H9 (cell line): ENCODE data around the gene NDUFB11. TPM values are rescaled to one million over a fixed set of nuclear protein-coding genes. Genes with fewer than 3 reads are reported as not detected.

Experiments
- DNase-seq: peaks from one replicate; pipeline ENCODE4 v3.0.0-alpha.2; 2017
- H2AFZ ChIP-seq: one replicate; pipeline ENCODE4 v1.6.1; 2013; ENCODE audit warnings: mild to moderate bottlenecking, low read length, control low read depth, moderate library complexity
- H2AK5ac ChIP-seq: 2 replicates; pipeline ENCODE4 v1.6.1; 2013; ENCODE audit warnings: low read length, control low read depth, mixed read lengths; ENCODE audit not compliant: insufficient read length
- H2BK120ac ChIP-seq: one replicate; pipeline ENCODE4 v1.6.1; 2013; ENCODE audit warnings: low read depth, mild to moderate bottlenecking, low read length, control low read depth, inconsistent platforms; ENCODE audit not compliant: poor library complexity, severe bottlenecking
- H2BK12ac ChIP-seq: 2 replicates; pipeline ENCODE4 v1.6.1; 2013; ENCODE audit warnings: low read length, control low read depth, mixed read lengths, low read depth; ENCODE audit not compliant: insufficient read length
- H2BK15ac ChIP-seq: 2 replicates; pipeline ENCODE4 v1.6.1; 2013; ENCODE audit warnings: low read depth, low read length, control low read depth
- H2BK20ac ChIP-seq: one replicate; pipeline ENCODE4 v1.6.1; 2013; ENCODE audit warnings: low read depth, mild to moderate bottlenecking, low read length, control low read depth, inconsistent platforms; ENCODE audit not compliant: poor library complexity, severe bottlenecking
- H2BK5ac ChIP-seq: 2 replicates; pipeline ENCODE4 v1.6.1; 2013; ENCODE audit warnings: low read length, control low read depth, mixed read lengths; ENCODE audit not compliant: insufficient read length
- H3K14ac ChIP-seq: 2 replicates; pipeline ENCODE4 v1.6.1; 2013; ENCODE audit warnings: low read length, control low read depth; ENCODE audit not compliant: insufficient read depth
- H3K18ac ChIP-seq: 2 replicates; pipeline ENCODE4 v1.6.1; 2013; ENCODE audit warnings: low read depth, mild to moderate bottlenecking, mixed read lengths, low read length, control low read depth; ENCODE audit not compliant: insufficient read length
- H3K23ac ChIP-seq: 2 replicates; pipeline ENCODE4 v1.6.1; 2013; ENCODE audit warnings: low read length, control low read depth, mixed read lengths, low read depth; ENCODE audit not compliant: insufficient read length
- H3K23me2 ChIP-seq: 2 replicates; pipeline ENCODE4 v1.6.1; 2013; ENCODE audit warnings: low read depth, mild to moderate bottlenecking, mixed read lengths, low read length, control low read depth; ENCODE audit not compliant: insufficient read length, poor library complexity, severe bottlenecking
- H3K27ac ChIP-seq: 2 replicates; pipeline ENCODE4 v1.5.1; 2013; ENCODE audit warnings: low read length, control low read depth, mixed read lengths, low read depth; ENCODE audit not compliant: insufficient read length
- H3K27me3 ChIP-seq: 2 replicates; pipeline ENCODE4 v1.6.1; 2013; ENCODE audit warnings: low read length, control low read depth, inconsistent platforms; ENCODE audit not compliant: insufficient read depth
- H3K4ac ChIP-seq: 2 replicates; pipeline ENCODE4 v1.6.1; 2013; ENCODE audit warnings: low read depth, mild to moderate bottlenecking, control low read depth, inconsistent platforms, low read length, moderate library complexity
- H3K4me1 ChIP-seq: 2 replicates; pipeline ENCODE4 v1.6.1; 2013; ENCODE audit warnings: low read length, control low read depth, inconsistent platforms; ENCODE audit not compliant: insufficient read depth
- H3K4me2 ChIP-seq: 2 replicates; pipeline ENCODE4 v1.6.1; 2013; ENCODE audit warnings: low read length, control low read depth, mixed read lengths; ENCODE audit not compliant: insufficient read length, insufficient read depth
- H3K56ac ChIP-seq: 2 replicates; pipeline ENCODE4 v1.6.1; 2013; ENCODE audit warnings: low read depth, mild to moderate bottlenecking, mixed read lengths, low read length, control low read depth; ENCODE audit not compliant: insufficient read length
- H3K79me1 ChIP-seq: 2 replicates; pipeline ENCODE4 v1.6.1; 2013; ENCODE audit warnings: low read depth, mild to moderate bottlenecking, moderate library complexity, low read length, control low read depth, inconsistent platforms; ENCODE audit not compliant: insufficient read depth, poor library complexity, severe bottlenecking
- H3K79me2 ChIP-seq: 2 replicates; pipeline ENCODE4 v1.6.1; 2013; ENCODE audit warnings: low read length, control low read depth, inconsistent platforms; ENCODE audit not compliant: insufficient read depth
- H3K9ac ChIP-seq: 2 replicates; pipeline ENCODE4 v1.6.1; 2013; ENCODE audit warnings: low read length, control low read depth, mixed read lengths; ENCODE audit not compliant: insufficient read length; ENCODE audit errors: extremely low read depth
- H3K9me3 ChIP-seq: one replicate; pipeline ENCODE4 v1.6.1; 2013; ENCODE audit warnings: low read depth, low read length, inconsistent platforms; ENCODE audit not compliant: control insufficient read depth
- H3T11ph ChIP-seq: one replicate; pipeline ENCODE4 v1.6.1; 2013; ENCODE audit warnings: mild to moderate bottlenecking, low read length, control low read depth, inconsistent platforms
- H4K20me1 ChIP-seq: one replicate; pipeline ENCODE4 v1.6.1; 2013; ENCODE audit not compliant: control insufficient read depth, insufficient read length, insufficient read depth
- H4K5ac ChIP-seq: 2 replicates; pipeline ENCODE4 v1.6.1; 2013; ENCODE audit warnings: low read depth, mild to moderate bottlenecking, mixed read lengths, low read length, control low read depth; ENCODE audit not compliant: insufficient read length
- H4K8ac ChIP-seq: replicated peaks from 2 replicates; pipeline ENCODE4 v1.6.1; 2013; ENCODE audit warnings: low read length, control low read depth, mixed read lengths, low read depth; ENCODE audit not compliant: insufficient read length
- H4K91ac ChIP-seq: 2 replicates; pipeline ENCODE4 v1.6.1; 2013; ENCODE audit warnings: low read depth, mild to moderate bottlenecking, moderate library complexity, mixed read lengths, low read length, control low read depth; ENCODE audit not compliant: insufficient read length
- H3K27ac Mint-ChIP-seq, 3 experiments: 2 replicates in 2 of 3; 3 replicates in 1 of 3; pipeline ENCODE4 v1.8.0; 2020 to 2021; ENCODE audit warnings: mixed read lengths in 3 of 3, mild to moderate bottlenecking in 1 of 3, moderate library complexity in 1 of 3
- H3K27me3 Mint-ChIP-seq: 2 replicates; pipeline ENCODE4 v1.8.0; 2021; ENCODE audit warnings: low read depth, mild to moderate bottlenecking, moderate library complexity, mixed read lengths
- H3K36me3 Mint-ChIP-seq, 3 experiments: 2 replicates in 2 of 3; 3 replicates in 1 of 3; pipeline ENCODE4 v1.8.0; 2020 to 2021; ENCODE audit warnings: low read depth in 3 of 3, mixed read lengths in 3 of 3; ENCODE audit not compliant: insufficient read depth in 1 of 3
- H3K4me1 Mint-ChIP-seq, 2 experiments: 2 replicates each; pipeline ENCODE4 v1.8.0; 2020; ENCODE audit warnings: mixed read lengths in 2 of 2
- H3K4me3 Mint-ChIP-seq, 2 experiments: 2 replicates in 1 of 2; 3 replicates in 1 of 2; pipeline ENCODE4 v1.8.0; 2020 to 2021; ENCODE audit warnings: mild to moderate bottlenecking in 2 of 2, mixed read lengths in 2 of 2, moderate library complexity in 1 of 2
- H3K9me3 Mint-ChIP-seq, 2 experiments: 2 replicates in 1 of 2; 3 replicates in 1 of 2; pipeline ENCODE4 v1.8.0; 2020; ENCODE audit warnings: mild to moderate bottlenecking in 2 of 2, mixed read lengths in 2 of 2, moderate library complexity in 1 of 2
- CTCF ChIP-seq: fragments of 200-600 bp; sonication (generic); conservative IDR thresholded peaks from 3 replicates; pipeline ENCODE4 v1.8.0; 2021; ENCODE audit warnings: antibody characterized with exemption, mild to moderate bottlenecking
- WGBS: extraction: QIAGEN DNeasy Blood & Tissue Kit; methylation state at CpG from one replicate; pipeline ENCODE4 v1.1.7; 2013; ENCODE audit warnings: missing lambda C conversion rate, low lambda C conversion rate, mixed read lengths; ENCODE audit not compliant: insufficient read length; ENCODE audit errors: extremely low coverage; 5-methylcytosine and 5-hydroxymethylcytosine counted together
- total RNA-seq: library from RNA; stranded (reverse); gene quantifications from 2 replicates; pipeline ENCODE4 v1.2.1, GENCODE V29; 2021

Gene NDUFB11
- total RNA-seq, 1 experiment from 2014 or later: 100 TPM

- Histone ChIP-seq H3K27me3 (no peaks in the 10 kb centered on the region), H3K23me2 (peaks cover 8% of the 10 kb centered on the region), H3K18ac (no peak overlapping the region), H2BK120ac (no peak overlapping the region), H3K79me1 (no peaks in the 10 kb centered on the region), H4K91ac (no peak overlapping the region), H3K4me1 (no peaks in the 10 kb centered on the region; the same call in 1 of the 2 replicates), H2AK5ac (no peak overlapping the region), H4K20me1 (no peaks in the 10 kb centered on the region), H3K4ac (no peak overlapping the region), H3K56ac (no peak overlapping the region), H4K5ac (no peak overlapping the region), H2AFZ (no peak overlapping the region), H2BK20ac (no peak overlapping the region), H3K4me2 (peak overlapping the region; percentile 80), H2BK15ac (no peak overlapping the region), H3T11ph (no peak overlapping the region), H4K8ac (no peak overlapping the region), H2BK5ac (no peak overlapping the region), H3K27ac (no peak overlapping the region), H3K23ac (no peak overlapping the region), H3K9me3 (no peaks in the 10 kb centered on the region), H3K14ac (no peak overlapping the region), H2BK12ac (no peak overlapping the region), H3K9ac (peak overlapping the region; percentile 92), H3K79me2 (peaks cover 26% of the 10 kb centered on the region)
- H3K4me1 Mint-ChIP-seq: peaks cover 10 to 11% of the 10 kb centered on the region in 2 experiments
- H3K27me3 Mint-ChIP-seq: no peaks in the 10 kb centered on the region
- WGBS: no CpG with 5 or more reads among the region's 10 CpGs
- H3K36me3 Mint-ChIP-seq: peaks cover 20 to 41% (median 24%) of the 10 kb centered on the region in 3 experiments
- DNase-seq: no peak
- peak overlapping the region; percentile 95 to 96 for H3K4me3 Mint-ChIP-seq
- peaks cover 69 to 72% of the 10 kb centered on the region in 2 experiments for H3K9me3 Mint-ChIP-seq
- no peak for TF ChIP-seq CTCF
- peak overlapping the region in 2 of 3 experiments; percentile 73 to 99; a peak in 3 of 7 replicates for H3K27ac Mint-ChIP-seq
Measured at GRCh38 chrX:47146121-47146935, 1.8 kb upstream of the NDUFB11 start.
